ENCODE results near the gene MSX1. TPM values are rescaled to one million over a fixed set of nuclear protein-coding genes. Genes with fewer than 3 reads are reported as not detected.

MSX1 gene
- total RNA-seq, 2 donors from 2014 or later: 11.0 to 24.6 TPM

DNA sequence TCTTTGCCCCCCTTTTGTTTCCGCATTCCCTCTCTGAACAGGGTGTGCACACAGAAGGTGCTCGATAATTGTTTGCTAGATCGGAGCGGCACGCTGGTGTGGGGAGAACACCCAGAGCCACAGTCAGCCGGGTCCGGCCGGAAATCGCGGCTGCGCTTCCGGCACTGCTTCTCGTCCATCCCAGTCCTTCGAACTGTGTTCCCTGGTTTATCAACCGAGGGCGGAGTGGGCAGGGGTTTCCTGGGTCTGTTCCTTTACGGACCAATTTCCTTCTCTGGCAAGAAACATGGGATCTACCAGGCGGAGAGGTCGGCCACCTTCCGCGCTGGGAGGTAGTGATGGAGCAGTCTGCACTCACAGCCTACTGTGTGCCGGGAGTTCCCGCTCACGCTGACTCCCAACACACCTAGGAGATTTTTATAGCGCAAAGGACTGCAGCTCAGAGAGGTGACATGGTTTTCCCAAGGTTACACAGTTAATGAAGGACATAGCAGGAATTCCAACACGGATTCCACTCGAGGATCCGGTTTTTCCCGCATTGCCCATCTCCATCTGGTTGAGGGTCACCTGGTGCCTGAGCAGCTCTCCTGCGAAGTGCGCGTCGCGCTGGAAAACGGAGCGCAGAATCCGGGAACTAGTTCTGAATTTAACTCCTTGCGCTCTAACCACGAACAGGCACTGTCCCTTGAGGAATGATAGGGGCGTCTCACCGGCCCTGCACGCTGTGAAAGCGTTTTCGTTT is 6.8 kb downstream of the MSX1 start:
- TF ChIP-seq, protein P1, sequence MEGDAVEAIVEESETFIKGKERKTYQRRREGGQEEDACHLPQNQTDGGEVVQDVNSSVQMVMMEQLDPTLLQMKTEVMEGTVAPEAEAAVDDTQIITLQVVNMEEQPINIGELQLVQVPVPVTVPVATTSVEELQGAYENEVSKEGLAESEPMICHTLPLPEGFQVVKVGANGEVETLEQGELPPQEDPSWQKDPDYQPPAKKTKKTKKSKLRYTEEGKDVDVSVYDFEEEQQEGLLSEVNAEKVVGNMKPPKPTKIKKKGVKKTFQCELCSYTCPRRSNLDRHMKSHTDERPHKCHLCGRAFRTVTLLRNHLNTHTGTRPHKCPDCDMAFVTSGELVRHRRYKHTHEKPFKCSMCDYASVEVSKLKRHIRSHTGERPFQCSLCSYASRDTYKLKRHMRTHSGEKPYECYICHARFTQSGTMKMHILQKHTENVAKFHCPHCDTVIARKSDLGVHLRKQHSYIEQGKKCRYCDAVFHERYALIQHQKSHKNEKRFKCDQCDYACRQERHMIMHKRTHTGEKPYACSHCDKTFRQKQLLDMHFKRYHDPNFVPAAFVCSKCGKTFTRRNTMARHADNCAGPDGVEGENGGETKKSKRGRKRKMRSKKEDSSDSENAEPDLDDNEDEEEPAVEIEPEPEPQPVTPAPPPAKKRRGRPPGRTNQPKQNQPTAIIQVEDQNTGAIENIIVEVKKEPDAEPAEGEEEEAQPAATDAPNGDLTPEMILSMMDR (IDR thresholded peaks at IDR 0.05): no peak
- H3K4me1 ChIP-seq (ENCODE audit: control insufficient read depth in 1 of 2, low read depth in 2 of 2): peaks cover 0 to 32% of the 10 kb centered on the region in 2 donors
- DNase-seq (ENCODE audit: low spot score): no peak
- peak overlapping the region; percentile 63 for H3K4me3 ChIP-seq
- ATAC-seq (ENCODE audit: insufficient number of reproducible peaks, low FRiP score, low read depth): no peak
- H3K9me3 ChIP-seq: no peaks in the 10 kb centered on the region
- peaks cover 27% of the 10 kb centered on the region for H3K27me3 ChIP-seq (replicated peaks; ENCODE audit: insufficient read depth)
- no peak overlapping the region for H3K27ac ChIP-seq
- H3K36me3 ChIP-seq: peaks cover 7% of the 10 kb centered on the region

DNA sequence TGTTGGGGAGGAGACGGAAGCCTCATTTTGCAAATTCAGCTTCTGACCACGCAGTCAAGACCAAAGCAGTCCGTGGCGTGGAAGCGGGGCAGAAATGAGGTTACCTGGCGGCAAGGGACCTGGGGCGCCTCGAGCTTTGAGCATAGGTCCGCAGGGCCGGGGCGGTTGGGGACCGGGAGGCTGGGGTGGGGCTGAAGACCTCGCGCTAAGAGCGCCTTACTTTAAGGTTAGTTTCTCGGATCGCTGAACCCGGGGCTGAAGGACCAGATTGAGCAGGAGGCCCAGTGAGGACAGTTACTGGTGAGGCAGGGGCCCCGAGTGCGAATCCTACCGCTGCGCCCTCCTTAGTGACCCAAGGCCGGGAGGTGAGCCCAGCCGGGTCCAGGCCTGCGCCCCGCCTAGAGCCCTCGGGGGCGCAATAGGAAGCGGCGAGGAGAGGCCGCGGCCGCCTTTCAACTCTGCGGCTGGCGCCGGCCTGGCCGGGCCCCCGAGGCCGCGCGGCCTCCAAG is 7.5 kb downstream of the MSX1 start:
- H3K4me1 ChIP-seq (ENCODE audit: control insufficient read depth in 1 of 2, low read depth in 2 of 2): peaks cover 0 to 36% of the 10 kb centered on the region in 2 donors
- peaks cover 27% of the 10 kb centered on the region for H3K27me3 ChIP-seq (replicated peaks; ENCODE audit: insufficient read depth)
- H3K9me3 ChIP-seq: no peaks in the 10 kb centered on the region
- TF ChIP-seq, protein P1 (IDR thresholded peaks at IDR 0.05): no peak
- H3K4me3 ChIP-seq: peak overlapping the region; percentile 63
- DNase-seq (ENCODE audit: low spot score): no peak
- H3K36me3 ChIP-seq: peaks cover 7% of the 10 kb centered on the region
- no peak for ATAC-seq (ENCODE audit: insufficient number of reproducible peaks, low FRiP score, low read depth)
- no peak overlapping the region for H3K27ac ChIP-seq

DNA sequence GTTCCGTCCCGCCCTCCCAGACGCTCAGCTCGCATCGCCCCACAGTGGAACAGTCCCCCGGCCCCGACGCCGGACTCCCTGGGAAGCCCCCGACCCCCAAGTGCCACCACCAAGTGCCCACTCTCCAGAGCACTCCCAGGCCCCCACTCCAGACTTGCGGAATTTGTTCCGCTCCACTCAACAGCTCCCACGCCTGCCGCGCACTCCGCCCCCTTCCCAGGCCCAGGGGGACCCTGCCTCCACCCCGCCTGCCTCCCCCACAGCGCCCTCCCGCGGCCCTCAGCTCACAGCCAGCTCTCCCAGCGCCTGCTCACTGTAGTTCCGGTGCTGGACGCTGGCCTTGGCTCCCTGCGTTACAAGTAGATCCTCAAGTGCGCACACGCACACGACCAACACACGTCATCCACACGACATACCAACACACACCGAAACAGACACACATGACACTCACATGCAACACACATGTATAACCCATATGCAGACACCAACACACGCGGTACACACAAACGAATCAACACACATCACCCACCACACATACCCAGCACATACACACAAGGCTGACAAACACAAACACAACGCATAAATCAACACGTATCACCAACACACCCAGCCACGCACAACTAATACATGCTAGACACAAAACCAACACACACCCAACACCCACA is 8.0 kb downstream of the MSX1 start:
- peaks cover 7% of the 10 kb centered on the region for H3K36me3 ChIP-seq
- H3K4me3 ChIP-seq: no peak overlapping the region
- DNase-seq (ENCODE audit: low spot score) (no peak), ATAC-seq (ENCODE audit: insufficient number of reproducible peaks, low FRiP score, low read depth) (no peak)
- no peak overlapping the region for H3K27ac ChIP-seq
- no peaks in the 10 kb centered on the region for H3K9me3 ChIP-seq
- peaks cover 27% of the 10 kb centered on the region for H3K27me3 ChIP-seq (replicated peaks; ENCODE audit: insufficient read depth)
- TF ChIP-seq, protein P1 (IDR thresholded peaks at IDR 0.05): no peak
- peaks cover 0 to 41% of the 10 kb centered on the region in 2 donors for H3K4me1 ChIP-seq (ENCODE audit: control insufficient read depth in 1 of 2, low read depth in 2 of 2)

DNA sequence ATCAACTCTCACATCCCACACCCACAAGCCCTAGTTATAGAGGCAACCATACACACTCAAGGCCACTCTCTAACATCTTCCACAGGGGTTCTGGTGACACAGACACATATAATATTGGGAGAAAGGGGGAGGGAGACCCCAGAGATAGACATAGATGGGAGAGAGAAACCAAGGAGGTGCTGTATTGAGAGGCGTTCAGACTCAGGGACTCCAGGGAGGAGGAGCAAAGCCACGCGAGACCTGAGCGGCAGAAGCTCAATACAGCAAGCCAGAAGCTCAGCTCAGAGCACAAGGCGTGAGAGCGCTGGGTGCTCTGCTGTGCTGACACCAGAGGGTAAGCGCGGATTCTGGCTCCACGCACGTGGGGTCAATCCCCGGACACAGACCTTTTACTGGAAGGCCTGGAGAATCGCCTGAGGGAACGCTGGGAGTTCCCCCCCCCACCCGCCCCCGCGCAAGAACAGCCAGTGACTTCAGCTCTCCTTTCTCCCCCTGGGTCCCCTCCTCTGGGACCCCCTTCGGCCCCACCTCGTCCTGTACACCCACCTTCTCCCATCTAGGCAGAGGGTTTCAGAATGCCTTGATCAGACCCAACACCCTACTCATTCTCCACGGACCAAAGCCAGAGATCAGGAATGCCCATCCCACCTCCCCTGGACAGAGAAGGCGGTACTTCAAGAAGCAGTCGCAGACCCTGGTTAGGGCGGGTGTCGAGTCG is 8.7 kb downstream of the MSX1 start:
- ATAC-seq (ENCODE audit: insufficient number of reproducible peaks, low FRiP score, low read depth) (no peak), DNase-seq (ENCODE audit: low spot score) (no peak)
- Histone ChIP-seq H3K36me3 (peaks cover under 1% of the 10 kb centered on the region), H3K4me1 (ENCODE audit: control insufficient read depth in 1 of 2, low read depth in 2 of 2) (peaks cover 0 to 42% of the 10 kb centered on the region in 2 donors), H3K27me3 (replicated peaks; ENCODE audit: insufficient read depth) (peaks cover 27% of the 10 kb centered on the region), H3K27ac (no peak overlapping the region), H3K9me3 (no peaks in the 10 kb centered on the region), H3K4me3 (no peak overlapping the region)
- TF ChIP-seq, protein P1 (IDR thresholded peaks at IDR 0.05): no peak

All from thoracic aorta (tissue), 2 donors.